Sciatic nerve (tissue), 2 donors: ENCODE data around the gene ST3GAL3. TPM values are rescaled to one million over a fixed set of nuclear protein-coding genes. Genes with fewer than 3 reads are reported as not detected.
"Not testable (repeated sequence)": the region's sequence is repeated elsewhere in the genome, so short reads cannot be mapped to it uniquely, and the experiment has no call there.

ENCODE experiments used
- ATAC-seq: fragments of 200-7000 bp; cut with Tn5 transposase; one replicate; pipeline ENCODE4 v1.9.1; 2020; ENCODE audit warnings: mild to moderate bottlenecking, moderate library complexity
- DNase-seq: peaks from one replicate; pipeline ENCODE4 v3.0.0-alpha.2; 2020; ENCODE audit warnings: low spot score
- intact Hi-C: fragments of 100-400 bp; cut with DNase I; formaldehyde crosslinking; loops from one replicate; pipeline ENCODE4 v1.14.2; 2022
- total RNA-seq: library from RNA; stranded (reverse); fragmentation: NEBNext Ultra II Directional; extraction: Animal tissue kit (Norgen Biotek cat#: 25700); gene quantifications from one replicate; pipeline ENCODE4 v1.2.1, GENCODE V29; 2021
- donor health status: DM: no; HTN: no; CAD: no.
- donor health status: DM: no; HTN: no; CAD: no.

ST3GAL3 gene
- total RNA-seq, 1 donor from 2014 or later, result 35.8 TPM

DNA sequence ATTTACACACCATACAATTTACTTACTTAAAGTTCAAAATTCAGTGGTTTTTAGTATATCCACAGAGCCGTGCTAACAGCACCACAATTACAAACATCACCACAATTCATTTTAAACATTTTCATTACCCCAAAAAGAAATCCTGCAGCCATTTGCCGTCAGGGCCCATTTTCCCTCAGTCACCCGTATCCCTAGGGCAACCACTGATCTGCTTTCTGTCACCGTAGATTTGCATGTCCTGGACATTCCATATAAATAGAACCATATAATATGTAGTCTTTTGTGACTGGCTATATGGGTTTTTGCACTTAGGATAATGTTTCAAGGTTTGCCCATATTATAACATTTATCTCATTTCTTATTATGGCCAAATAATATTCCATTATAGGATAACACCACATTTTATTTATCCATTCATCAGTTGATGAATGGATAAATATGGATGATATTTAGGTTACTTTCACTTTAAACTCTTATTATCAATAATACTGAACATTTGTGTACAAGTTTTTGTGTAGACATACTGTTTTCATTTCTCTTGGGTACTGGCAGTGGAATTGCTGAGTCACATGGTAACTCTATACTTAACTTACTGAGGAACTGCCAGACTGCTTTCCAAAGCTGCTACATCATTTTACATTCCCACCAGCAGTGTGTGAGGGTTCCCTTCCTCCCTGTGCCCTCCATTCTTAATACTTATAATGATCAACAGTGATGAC, 68.9 kb downstream of the ST3GAL3 start:
- DNase-seq (no peak), ATAC-seq (no peak)
- intact Hi-C loops, result no loop called here

DNA sequence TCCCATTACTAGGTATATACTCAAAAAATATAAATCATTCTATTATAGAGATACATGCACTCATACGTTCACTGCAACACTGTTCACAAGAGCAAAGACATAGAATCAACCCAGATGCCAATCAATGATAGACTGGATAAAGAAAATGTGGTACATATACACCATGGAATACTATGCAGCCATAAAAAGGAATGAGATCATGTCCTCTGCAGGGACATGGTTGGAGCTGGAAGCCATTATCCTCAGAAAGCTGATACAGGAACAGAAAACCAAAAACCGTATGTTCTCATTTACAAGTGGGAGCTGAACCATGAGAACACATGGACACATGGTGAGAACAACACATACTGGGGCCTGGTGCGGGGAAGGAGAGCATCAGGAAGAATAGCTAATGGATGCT, 70.6 kb downstream of the ST3GAL3 start:
- DNase-seq, intact Hi-C loops, ATAC-seq: not testable (repeated sequence)

DNA sequence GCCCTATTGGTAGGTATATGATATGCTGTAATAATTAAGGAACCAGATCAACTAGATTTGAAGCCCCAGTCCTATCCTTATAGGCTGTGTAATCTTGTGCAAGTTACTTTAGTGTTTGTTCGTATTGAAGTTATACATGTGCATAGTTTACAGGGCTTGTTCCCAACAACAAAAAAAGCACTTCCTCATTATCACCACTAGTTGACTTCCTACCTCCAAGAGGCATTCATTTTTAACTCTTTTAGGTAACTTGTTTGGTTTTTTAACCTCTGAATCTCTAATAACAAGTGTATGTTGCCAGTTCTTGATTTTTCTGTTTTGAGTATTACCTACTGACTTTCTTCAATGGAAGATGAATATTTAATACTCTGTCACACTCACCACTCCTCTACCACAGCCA, 71.9 kb downstream of the ST3GAL3 start:
- intact Hi-C loops, result no loop called here
- no peak for ATAC-seq
- no peak for DNase-seq

DNA sequence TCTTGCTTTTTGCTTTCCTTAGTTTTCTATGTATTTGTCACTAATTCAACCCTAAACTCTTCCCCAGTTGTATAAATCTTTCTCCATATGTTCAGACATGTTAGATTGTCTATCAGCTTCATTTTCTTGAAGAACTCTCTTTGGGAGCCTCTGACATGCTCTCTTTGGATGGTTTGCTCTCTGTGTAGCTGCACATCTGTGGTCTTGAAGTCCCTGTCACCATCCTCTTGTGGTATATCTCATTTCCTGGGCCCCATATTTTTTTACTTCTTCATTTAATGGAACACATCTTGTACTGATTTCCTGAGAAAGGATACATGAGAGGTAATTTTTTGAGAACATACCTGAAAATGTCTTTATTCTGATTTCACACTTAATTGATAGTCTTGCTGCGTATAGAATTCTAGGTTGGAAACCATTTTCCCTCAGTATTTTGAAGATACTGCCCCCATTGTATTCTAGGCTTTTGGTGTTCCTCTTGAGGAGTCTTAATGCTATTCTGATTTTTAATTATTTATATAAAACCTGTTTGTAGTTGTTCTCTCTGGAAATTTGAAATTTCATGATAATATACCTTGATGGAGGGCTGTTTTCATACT, 72.6 kb downstream of the ST3GAL3 start:
- no peak for DNase-seq
- intact Hi-C loops, result no loop called here
- no peak for ATAC-seq

DNA sequence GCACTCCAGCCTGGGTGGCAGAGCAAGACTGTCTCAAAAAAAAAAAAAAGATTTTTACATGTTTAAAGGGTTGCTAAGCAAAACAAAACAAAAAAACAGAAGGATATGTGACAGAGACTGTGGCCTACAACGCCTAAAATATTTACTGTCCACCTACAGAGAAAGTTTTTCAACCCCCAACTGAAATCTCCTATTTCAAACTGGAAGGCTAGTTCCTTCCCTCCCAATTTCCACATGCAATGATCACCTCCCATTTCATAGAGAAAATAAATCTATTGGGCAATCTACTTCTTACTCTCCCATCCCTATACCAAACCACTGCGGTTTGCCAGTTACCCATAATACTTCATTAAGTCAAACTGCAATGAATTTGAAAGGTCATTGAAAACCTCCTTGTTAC, 74.2 kb downstream of the ST3GAL3 start:
- DNase-seq (no peak), ATAC-seq (no peak)
- intact Hi-C loops, result no loop called here

DNA sequence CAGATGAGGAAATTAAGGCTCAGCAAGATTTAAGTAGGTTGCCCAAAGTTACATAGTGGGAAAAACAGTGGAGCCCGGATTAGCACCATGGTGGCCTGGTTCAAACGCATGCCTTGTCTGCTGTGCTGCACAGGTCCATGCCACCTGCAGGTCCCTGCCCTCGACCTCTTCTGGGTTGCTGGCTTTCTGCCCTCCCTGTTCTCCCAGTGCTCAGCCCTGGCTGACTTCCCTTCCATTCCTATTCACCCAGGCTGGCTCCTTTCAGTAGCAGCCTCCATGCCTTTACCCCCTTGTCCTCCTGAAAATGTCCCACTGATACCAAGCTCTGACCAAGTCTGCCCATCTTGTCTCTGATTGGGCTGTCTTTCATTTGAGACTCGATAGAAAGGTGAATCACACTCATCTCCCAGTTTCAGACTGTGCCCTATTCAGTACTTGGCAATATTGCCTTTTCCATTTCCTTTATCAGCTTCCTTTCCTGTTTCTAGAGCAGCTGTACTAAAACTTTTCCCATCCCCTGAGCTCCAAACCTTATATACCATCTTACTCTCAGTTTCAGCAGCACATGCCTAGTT, 75.8 kb downstream of the ST3GAL3 start:
- intact Hi-C loops, result no loop called here
- ATAC-seq, result no peak
- DNase-seq, result no peak

DNA sequence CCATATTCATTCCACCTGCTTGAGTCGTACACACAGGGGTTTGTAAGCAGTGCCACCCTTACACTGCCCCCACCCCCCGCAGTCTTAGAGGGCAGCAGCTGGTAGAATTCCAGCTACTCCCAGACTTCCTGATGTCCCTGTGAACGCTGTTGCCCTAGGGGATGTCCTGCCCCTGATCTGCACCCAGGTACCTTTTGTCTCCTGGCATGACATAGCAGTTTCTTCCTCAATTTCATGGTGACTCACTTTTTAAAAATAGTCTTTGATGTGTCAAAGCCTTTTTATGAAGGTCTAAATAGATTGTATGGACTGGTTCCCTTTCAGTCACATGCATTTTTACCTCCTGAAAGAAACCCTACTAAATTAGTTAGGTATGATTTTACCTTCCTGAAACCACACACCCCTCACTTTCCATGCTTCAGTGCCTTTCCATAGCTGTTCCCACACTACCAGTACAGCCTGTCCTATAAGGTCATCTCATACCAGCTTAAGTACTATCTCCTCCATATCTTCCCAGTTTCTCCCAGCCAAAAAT, 76.4 kb downstream of the ST3GAL3 start:
- no peak for DNase-seq
- intact Hi-C loops, result no loop called here
- no peak for ATAC-seq

DNA sequence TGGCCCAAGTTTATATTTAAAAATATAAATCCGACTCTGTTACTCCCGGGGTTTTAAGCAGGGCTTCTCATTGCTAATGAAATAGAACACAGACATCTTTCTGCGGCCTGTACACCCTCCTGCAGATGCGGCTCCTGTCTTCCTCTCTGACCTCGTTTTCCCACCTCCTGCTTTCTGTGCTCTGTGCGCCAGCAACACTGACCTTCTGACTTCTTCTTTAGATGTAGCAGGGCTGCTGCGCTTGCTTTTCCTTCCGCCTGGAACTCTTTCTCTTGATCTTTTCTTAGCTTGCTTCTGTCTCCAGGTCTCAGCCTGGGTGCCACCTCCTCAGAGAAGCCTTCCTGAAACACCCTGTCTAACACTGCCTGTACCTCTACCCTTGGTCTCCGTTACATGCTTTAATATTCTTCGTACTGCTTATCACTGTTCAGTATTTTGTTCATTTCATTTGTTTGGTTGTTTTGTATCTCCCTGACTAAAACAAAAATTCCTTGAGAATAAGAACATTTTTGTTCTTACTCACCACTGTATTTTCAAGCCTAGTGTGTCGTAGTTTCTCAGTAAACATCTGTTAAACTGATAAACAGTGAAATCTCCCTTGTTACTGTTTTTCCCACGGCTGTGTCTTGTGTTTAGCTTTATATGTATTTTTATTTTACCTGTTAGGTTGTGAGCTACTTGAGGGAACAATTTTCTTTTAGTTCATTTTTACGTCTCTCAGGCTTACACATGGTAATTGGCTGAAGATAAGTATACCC, 79.0 kb downstream of the ST3GAL3 start:
- ATAC-seq (peak; percentile 46), DNase-seq (no peak)
- intact Hi-C loops, result no loop called here

DNA sequence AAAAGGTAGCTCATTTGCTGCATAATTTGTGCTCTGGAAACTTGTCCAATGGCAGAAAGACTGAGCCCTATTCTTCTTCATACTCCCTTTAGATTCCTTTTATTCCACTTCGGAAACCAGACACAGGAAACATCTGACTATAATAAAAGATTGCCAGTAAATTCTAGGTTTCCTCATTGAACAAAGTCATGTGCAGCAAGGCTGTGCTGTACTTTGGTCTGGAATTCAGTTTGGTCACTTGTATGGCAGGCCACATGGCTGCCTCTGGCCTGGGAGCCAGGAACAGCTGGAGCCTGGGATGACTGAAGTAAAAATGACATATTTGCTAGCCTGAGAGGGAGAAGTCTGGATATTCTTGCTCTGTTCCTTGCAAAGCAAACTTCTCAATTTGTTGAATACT, 79.6 kb downstream of the ST3GAL3 start:
- DNase-seq, result no peak
- intact Hi-C loops, result no loop called here
- ATAC-seq, result peak; percentile 78

DNA sequence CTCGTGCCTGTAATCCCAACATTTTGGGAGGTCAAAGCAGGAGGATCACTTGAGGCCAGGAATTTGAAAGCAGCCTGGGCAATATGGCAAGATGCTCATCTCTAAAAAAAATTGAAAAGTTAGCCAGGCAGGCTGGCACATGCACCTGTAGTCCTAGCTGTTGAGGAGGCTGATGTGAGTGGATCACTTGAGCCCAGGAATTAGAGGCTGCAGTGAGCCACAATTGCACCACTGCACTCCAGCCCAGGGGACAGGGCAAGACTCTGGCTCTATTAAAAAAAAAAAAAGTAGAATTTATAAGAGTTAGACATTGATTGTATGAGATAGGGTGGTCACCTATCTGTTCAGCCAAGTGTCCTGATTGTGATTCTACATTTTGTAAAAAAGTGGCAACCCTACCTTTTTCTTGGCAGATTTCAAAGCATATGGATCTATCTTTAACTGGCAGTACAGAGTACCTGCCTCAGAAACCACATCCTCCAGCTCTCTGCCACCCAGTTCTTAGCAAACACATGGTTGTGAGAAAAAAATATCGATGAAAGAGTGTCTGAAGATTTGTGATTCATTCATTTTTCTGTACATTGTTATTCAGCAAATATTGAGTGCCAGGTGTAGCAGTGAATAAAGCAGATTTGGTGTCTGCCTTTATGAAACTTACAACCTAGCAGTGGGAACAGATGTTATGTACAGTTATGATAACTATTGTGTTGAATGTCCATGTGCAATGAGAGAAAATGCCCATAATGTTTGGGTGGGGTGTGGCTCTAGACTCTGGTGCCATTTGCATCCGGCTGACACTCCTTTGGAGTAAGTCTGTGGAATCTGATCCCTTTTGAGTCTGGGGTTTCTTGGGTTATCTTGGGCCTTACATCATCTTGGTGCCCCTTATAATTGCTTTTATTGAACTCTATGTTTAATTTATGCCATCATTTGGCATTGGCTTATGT, 82.5 kb downstream of the ST3GAL3 start:
- DNase-seq, result no peak
- ATAC-seq, result no peak
- intact Hi-C loops, result no loop called here

DNA sequence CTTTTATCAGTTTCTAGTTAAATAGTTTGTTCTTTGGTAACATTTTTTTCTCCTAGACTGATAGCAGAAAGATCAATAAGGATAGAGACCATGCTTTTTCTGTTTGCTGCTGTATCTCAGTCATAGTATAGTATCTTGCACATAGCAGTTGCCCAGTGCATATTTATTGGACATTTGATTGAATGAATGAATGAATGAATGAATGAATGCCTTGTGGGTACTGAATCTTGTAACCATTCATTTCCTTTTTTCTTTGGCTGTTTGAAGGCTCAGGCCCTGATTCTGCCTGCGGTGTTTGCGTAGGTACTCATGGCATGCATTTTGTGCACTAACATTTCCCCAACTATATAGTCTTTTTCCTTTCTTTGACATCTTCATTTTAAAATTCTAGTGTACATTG, 83.9 kb downstream of the ST3GAL3 start:
- intact Hi-C loops, result no loop called here
- DNase-seq (no peak), ATAC-seq (no peak)

DNA sequence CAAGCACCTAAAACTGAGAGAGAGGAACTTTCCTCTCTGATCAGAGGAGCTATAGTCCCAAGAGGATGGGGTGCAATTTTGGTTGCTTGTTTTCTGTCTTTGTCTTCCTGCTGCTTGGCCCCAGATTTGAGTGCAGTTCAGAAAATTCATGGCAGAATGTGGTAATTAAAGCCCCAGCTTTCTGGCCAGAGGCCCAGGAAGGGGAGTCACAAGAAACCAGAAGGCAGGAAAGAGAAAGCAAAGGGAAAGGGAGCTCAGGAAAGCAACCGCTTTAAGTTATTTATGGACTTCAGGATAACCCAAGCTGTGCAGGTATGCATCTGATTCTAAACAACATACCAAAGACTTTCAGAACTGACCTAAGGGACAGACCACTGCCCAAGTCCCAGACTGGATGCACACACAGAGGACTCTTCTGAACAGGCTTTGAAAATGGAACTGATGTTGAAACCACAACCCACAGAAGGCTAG, 88.8 kb downstream of the ST3GAL3 start:
- no peak for ATAC-seq
- intact Hi-C loops, result no loop called here
- DNase-seq, result no peak

DNA sequence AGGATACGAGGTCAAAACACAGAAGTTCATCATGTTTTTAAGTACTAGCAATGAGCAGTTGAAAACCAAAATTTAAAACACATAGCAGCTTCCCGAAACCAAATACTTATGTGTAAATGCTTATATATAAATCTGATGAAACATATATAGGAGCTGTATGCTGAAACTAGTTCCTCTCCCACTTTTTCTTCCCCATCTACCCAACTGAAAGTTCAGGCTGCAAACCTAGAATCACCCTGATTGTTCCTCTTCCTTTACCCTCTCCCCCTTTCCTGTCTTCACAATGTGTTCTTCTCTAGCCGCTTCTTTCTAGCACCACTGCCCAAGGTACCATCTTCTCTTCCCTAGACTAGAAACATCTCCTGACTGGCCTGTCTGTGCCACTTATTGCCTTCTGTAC, 90.6 kb downstream of the ST3GAL3 start:
- ATAC-seq (no peak), DNase-seq (no peak)
- intact Hi-C loops, result no loop called here

DNA sequence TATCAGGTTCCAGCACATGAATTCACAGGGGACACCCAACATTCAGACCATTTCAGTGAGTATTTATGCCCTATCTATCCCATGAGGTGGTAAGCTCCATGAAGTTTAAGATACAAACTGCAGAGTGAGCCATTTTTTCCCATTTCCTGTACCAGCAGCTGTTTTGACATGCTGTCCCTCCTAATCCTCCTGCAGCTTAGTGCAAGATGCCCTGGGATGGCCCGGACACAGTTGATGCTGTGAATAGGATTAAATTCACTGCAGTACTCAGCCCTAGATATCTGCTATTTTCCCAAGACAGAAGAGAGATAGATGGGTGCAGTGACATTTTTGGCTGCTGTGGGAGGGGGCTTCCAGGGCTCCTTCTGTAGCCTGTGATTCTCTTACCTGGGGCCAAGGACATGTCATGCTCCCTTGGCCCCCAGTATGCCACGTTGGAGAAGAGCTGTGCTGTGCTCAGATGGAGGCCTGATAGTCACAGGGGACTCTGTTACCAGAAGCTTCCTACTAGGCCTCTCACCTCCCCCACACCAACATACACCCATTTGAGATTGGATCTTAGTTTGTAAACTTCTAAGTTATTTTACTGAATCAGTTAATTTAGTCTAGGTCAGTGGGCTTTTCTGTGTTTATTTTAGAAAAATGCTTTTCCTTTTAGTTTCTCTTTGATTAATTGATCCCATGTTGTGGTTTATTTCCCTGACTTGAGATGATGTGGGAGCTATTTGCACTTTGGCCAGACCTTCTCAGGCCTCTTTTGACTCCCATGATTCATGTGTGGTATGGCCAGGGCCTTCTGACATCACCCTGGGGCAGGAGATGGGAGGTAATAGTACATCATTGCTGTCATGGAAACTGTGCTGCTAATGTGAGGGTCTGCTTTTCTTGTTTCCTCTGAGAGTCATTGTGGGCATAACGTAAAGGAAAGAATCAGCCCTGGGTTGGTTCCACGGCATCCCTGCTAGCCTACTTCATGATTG, 92.6 kb downstream of the ST3GAL3 start:
- DNase-seq (no peak), ATAC-seq (no peak)
- intact Hi-C loops, result no loop called here

DNA sequence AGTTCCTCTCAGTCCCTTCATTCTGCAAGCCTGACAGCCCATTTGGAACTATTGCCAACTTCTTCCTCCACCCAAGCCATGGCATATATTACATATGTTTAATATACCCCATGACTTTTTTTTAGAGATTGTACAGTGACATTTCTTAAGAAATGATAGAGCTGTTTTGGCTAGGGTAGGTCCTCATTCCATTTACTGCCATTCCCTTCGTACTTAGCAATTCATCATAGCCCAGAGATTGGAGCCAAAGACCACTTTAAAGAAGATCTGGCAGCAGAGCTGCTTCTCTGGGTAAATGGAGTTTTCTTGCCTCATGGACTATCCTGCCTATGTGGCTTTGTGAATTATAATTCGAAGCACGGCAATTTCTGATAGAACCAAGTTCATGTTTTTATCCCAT, 93.4 kb downstream of the ST3GAL3 start:
- DNase-seq (no peak), ATAC-seq (no peak)
- intact Hi-C loops, result no loop called here

DNA sequence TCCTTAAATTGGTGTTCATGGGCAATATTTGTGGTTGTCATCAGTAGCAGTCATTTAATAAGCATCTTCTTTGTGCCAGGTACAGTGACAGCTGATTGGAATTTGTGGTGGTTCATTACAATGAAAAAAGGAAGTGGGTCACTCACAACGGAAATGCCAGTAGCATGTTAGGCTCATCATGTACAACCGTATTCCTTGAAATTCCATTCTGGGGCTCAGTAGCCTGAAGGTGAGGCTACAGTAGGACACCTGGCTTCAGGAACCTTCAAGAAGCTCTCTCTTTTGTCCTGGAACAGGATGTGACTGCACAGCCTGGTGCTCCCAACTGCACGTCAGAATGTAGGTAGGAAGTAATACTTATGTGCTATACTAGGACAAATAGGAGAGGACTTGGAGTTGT, 93.9 kb downstream of the ST3GAL3 start:
- no peak for ATAC-seq
- DNase-seq, result no peak
- intact Hi-C loops, result no loop called here

DNA sequence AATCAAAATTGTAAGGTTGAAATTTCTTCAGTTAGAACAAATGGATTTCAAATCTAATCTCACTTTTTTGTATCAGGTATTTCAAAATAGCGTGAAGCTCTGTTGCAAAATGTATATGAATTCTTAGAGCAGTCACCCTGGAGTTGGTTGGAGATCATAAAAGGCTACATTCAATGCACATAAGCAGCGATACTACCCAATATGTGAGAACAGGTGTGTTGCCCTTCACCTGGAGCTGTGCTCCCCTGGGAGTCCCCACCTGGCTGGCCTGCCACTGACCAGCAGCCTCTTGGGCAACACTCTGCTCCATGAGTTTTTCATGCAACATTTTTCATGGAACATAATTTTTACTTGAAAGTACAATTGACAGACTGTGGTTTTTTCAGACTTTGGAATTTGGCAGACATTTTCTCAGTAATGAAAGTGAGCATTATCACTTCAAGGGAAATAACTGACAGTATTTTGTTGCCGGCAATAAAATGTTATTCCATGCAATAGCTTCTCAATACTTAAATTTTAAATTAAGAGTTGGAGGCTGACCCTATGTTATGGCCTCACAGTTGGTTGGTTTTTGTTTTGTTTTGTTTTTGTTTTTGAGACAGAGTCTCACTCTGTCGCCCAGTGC, 95.1 kb downstream of the ST3GAL3 start:
- DNase-seq (no peak), ATAC-seq (no peak)
- intact Hi-C loops, result no loop called here
